T-helper 22 cell (primary cell): Measurements from ENCODE around the gene RXFP2.

Experiments
- DNase-seq: peaks from one replicate; pipeline ENCODE4 v3.0.0-alpha.2; 2020; ENCODE audit warnings: low read depth

RXFP2 gene

GRCh38 chr13:31824705-31825517 lies 85.6 kb downstream of the RXFP2 start:
- DNase-seq: no peak

GRCh38 chr13:31826521-31826920 lies 87.2 kb downstream of the RXFP2 start:
- no peak for DNase-seq

GRCh38 chr13:31827707-31828106 lies 88.4 kb downstream of the RXFP2 start:
- no peak for DNase-seq

GRCh38 chr13:31835932-31836331 lies 96.6 kb downstream of the RXFP2 start:
- DNase-seq: no peak

- no peak for DNase-seq
Measured at GRCh38 chr13:31843044-31843443, 103.7 kb downstream of the RXFP2 start.

- peak; percentile 71 for DNase-seq
Measured at GRCh38 chr13:31846182-31846938, 107.0 kb downstream of the RXFP2 start.

GRCh38 chr13:31846961-31847752 lies 107.8 kb downstream of the RXFP2 start:
- DNase-seq: no peak

GRCh38 chr13:31848621-31849020 lies 109.3 kb downstream of the RXFP2 start:
- no peak for DNase-seq

GRCh38 chr13:31849206-31849605 lies 109.9 kb downstream of the RXFP2 start:
- no peak for DNase-seq

GRCh38 chr13:31850041-31850555 lies 110.8 kb downstream of the RXFP2 start:
- DNase-seq: no peak

GRCh38 chr13:31851216-31851615 lies 111.9 kb downstream of the RXFP2 start:
- DNase-seq: no peak
